Upper lobe of right lung (tissue), 1 donor: ENCODE data around the gene KIF1A. TPM values are rescaled to one million over a fixed set of nuclear protein-coding genes. Genes with fewer than 3 reads are reported as not detected.

Experiments
- ATAC-seq: fragments of 200-7000 bp; cut with Tn5 transposase; one replicate; pipeline ENCODE4 v1.9.1; 2020; ENCODE audit warnings: mild to moderate bottlenecking, moderate library complexity
- DNase-seq: peaks from one replicate; pipeline ENCODE4 v3.0.0-alpha.2; 2020
- H3K27ac ChIP-seq: fragments of 200-600 bp; one replicate; pipeline ENCODE4 v1.8.0; 2022
- H3K27me3 ChIP-seq: fragments of 200-600 bp; one replicate; pipeline ENCODE4 v1.8.0; 2022; ENCODE audit warnings: mild to moderate bottlenecking
- H3K36me3 ChIP-seq: fragments of 200-600 bp; one replicate; pipeline ENCODE4 v1.8.0; 2022
- H3K4me1 ChIP-seq: fragments of 200-600 bp; one replicate; pipeline ENCODE4 v1.8.0; 2022
- H3K4me3 ChIP-seq: fragments of 200-600 bp; one replicate; pipeline ENCODE4 v1.8.0; 2022; ENCODE audit warnings: mild to moderate bottlenecking
- H3K9me3 ChIP-seq: fragments of 200-600 bp; one replicate; pipeline ENCODE4 v1.8.0; 2022
- CTCF ChIP-seq: fragments of 200-600 bp; IDR thresholded peaks from one replicate; pipeline ENCODE4 v1.8.0; 2022; ENCODE audit warnings: antibody characterized with exemption
- intact Hi-C: fragments of 100-400 bp; cut with DNase I; formaldehyde crosslinking; loops from one replicate; pipeline ENCODE4 v1.11.0; 2022
- total RNA-seq: library from RNA; stranded (reverse); fragmentation: NEBNext Ultra II Directional; extraction: Animal tissue kit (Norgen Biotek cat#: 25700); gene quantifications from one replicate; pipeline ENCODE4 v1.2.1, GENCODE V29; 2021
- donor health status: DM: no; HTN: yes; CAD: no; lungs with severe emphysema.

The KIF1A gene
- total RNA-seq, 1 donor from 2014 or later = 0.81 TPM

GRCh38 chr2:240762249-240762648 is 57.8 kb downstream of the KIF1A start:
- no peak overlapping the region for H3K4me3 ChIP-seq
- intact Hi-C loops = no loop called here
- H3K27me3 ChIP-seq = no peaks in the 10 kb centered on the region
- no peak for ATAC-seq
- no peaks in the 10 kb centered on the region for H3K9me3 ChIP-seq
- DNase-seq = no peak
- H3K4me1 ChIP-seq = no peaks in the 10 kb centered on the region
- TF ChIP-seq CTCF = no peak
- H3K36me3 ChIP-seq = no peaks in the 10 kb centered on the region
- H3K27ac ChIP-seq = no peak overlapping the region

- ATAC-seq (no peak), DNase-seq (no peak)
- TF ChIP-seq CTCF = no peak
- Histone ChIP-seq H3K27ac (no peak overlapping the region), H3K27me3 (no peaks in the 10 kb centered on the region), H3K9me3 (no peaks in the 10 kb centered on the region), H3K4me1 (no peaks in the 10 kb centered on the region), H3K4me3 (no peak overlapping the region), H3K36me3 (no peaks in the 10 kb centered on the region)
- intact Hi-C loops = no loop called here
These were observed 59.3 kb downstream of the KIF1A start for GRCh38 chr2:240760576-240761246.

- ATAC-seq = no peak
- Histone ChIP-seq H3K9me3 (no peaks in the 10 kb centered on the region), H3K4me3 (no peak overlapping the region), H3K4me1 (no peaks in the 10 kb centered on the region), H3K27me3 (no peaks in the 10 kb centered on the region), H3K36me3 (no peaks in the 10 kb centered on the region), H3K27ac (no peak overlapping the region)
- intact Hi-C loops = no loop called here
- no peak for TF ChIP-seq CTCF
- DNase-seq = no peak
These were observed 59.9 kb downstream of the KIF1A start for GRCh38 chr2:240760121-240760520.

- Histone ChIP-seq H3K36me3 (no peaks in the 10 kb centered on the region), H3K9me3 (no peaks in the 10 kb centered on the region), H3K27me3 (no peaks in the 10 kb centered on the region), H3K4me3 (no peak overlapping the region), H3K4me1 (no peaks in the 10 kb centered on the region), H3K27ac (no peak overlapping the region)
- no peak for TF ChIP-seq CTCF
- no peak for DNase-seq
- intact Hi-C loops = no loop called here
- no peak for ATAC-seq
These were observed 60.6 kb downstream of the KIF1A start for GRCh38 chr2:240759459-240759858.

GRCh38 chr2:240757086-240757614 is 62.9 kb downstream of the KIF1A start:
- H3K36me3 ChIP-seq = no peaks in the 10 kb centered on the region
- no peaks in the 10 kb centered on the region for H3K4me1 ChIP-seq
- H3K27me3 ChIP-seq = no peaks in the 10 kb centered on the region
- no peak for DNase-seq
- H3K4me3 ChIP-seq = no peak overlapping the region
- no peak for ATAC-seq
- intact Hi-C loops = no loop called here
- H3K27ac ChIP-seq = no peak overlapping the region
- TF ChIP-seq CTCF = no peak
- no peaks in the 10 kb centered on the region for H3K9me3 ChIP-seq
